ENCODE data around the gene CMAS.

DNA sequence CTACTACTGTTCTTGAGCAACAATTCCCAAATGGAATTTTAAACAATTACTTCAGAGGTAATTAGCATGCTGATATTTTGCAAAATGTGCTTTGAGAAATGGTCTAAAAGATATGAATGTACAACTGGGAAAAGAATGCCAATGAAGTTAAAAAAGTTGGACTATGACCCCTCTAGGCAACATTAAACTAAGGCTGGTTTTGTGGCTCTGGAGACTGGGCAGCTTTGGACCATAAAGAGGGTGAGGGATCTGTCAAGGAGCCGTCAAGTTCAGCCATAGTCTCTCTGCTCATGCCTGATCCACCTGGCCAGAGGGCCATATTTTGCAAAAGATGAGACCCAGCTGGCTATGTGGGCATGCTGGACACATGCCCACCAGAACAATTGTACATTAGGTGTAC, 38.8 kb downstream of the CMAS start:
- TF ChIP-seq, protein P1, sequence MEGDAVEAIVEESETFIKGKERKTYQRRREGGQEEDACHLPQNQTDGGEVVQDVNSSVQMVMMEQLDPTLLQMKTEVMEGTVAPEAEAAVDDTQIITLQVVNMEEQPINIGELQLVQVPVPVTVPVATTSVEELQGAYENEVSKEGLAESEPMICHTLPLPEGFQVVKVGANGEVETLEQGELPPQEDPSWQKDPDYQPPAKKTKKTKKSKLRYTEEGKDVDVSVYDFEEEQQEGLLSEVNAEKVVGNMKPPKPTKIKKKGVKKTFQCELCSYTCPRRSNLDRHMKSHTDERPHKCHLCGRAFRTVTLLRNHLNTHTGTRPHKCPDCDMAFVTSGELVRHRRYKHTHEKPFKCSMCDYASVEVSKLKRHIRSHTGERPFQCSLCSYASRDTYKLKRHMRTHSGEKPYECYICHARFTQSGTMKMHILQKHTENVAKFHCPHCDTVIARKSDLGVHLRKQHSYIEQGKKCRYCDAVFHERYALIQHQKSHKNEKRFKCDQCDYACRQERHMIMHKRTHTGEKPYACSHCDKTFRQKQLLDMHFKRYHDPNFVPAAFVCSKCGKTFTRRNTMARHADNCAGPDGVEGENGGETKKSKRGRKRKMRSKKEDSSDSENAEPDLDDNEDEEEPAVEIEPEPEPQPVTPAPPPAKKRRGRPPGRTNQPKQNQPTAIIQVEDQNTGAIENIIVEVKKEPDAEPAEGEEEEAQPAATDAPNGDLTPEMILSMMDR (IDR thresholded peaks at IDR 0.05), result no peak
- no peak for TF ChIP-seq POLR2A (IDR thresholded peaks at IDR 0.05)
